ENCODE data around the gene ECI1. TPM values are rescaled to one million over a fixed set of nuclear protein-coding genes. Genes with fewer than 3 reads are reported as not detected.
A peak's percentile ranks its signal among the peaks of the same experiment; 100 is the strongest.

Gene ECI1
- total and polyA plus RNA-seq, 2 of the 13 experiments (the other 11 are each of a cell fraction or from before 2014, with no cell fraction given), result 82.0 to 102 TPM

DNA sequence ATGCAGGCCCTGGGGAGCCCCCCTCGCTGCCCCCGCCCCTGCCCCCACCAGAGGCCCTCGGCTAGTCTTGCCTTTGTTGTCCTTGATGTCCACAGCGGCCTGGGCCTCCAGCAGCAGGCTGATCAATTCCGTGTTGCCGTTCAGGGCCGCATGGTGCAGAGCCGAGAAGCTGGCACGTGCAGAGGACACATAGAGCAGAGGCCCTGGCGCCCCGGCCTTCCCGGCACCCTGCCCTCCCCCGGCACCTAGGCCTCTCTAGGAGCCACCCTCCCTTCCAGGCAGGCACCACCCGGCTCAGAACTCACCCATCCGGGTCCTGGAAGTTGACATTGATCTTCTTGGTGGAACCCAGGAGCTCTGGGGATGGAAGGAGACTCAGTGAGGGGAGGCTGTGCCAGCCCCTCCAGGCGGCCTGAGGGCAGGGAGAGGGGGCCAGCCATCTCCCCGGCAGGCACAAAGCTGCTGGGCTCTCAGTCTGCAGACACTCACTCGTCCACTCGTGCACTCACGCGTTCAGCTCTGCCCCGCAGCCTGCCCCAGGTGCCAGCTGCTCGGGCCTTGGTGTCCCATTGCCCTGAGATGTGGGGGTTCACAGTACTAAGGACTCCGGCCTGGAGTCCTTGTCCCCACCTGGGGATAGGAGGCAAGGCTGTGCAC lies 61.3 kb downstream of the ECI1 start (continued):
- no peak for TF ChIP-seq ZNF256 (CRISPR knock-in tag; conservative IDR thresholded peaks at IDR 0.05)
- TF ChIP-seq ARNT (IDR thresholded peaks at IDR 0.05), result no peak
- TF ChIP-seq, protein P1, sequence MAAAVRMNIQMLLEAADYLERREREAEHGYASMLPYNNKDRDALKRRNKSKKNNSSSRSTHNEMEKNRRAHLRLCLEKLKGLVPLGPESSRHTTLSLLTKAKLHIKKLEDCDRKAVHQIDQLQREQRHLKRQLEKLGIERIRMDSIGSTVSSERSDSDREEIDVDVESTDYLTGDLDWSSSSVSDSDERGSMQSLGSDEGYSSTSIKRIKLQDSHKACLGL (CRISPR knock-in tag; IDR thresholded peaks at IDR 0.05), result peak; percentile 11; the same call in 1 of the 2 replicates
- TF ChIP-seq ZBTB7B (CRISPR knock-in tag; IDR thresholded peaks at IDR 0.05), result no peak
- TF ChIP-seq ZNF230 (CRISPR knock-in tag; IDR thresholded peaks at IDR 0.05), result peak; percentile 59; the same call in 1 of the 2 replicates
- no peak for TF ChIP-seq MAFK (conservative IDR thresholded peaks at IDR 0.05 in 1 of 2, IDR thresholded peaks at IDR 0.05 in 1 of 2; ENCODE audit: low read length in 2 of 2)
- TF ChIP-seq ATF7 (IDR thresholded peaks at IDR 0.05), result no peak
- TF ChIP-seq ATF7 (CRISPR knock-in tag; IDR thresholded peaks at IDR 0.05), result no peak
- no peak for TF ChIP-seq CREB1 (IDR thresholded peaks at IDR 0.05)
- TF ChIP-seq CREB1 (CRISPR knock-in tag; IDR thresholded peaks at IDR 0.05), result no peak
- no peak for TF ChIP-seq ZNF530 (CRISPR knock-in tag; IDR thresholded peaks at IDR 0.05; ENCODE audit: low read depth)
- TF ChIP-seq PHF21A (CRISPR knock-in tag; IDR thresholded peaks at IDR 0.05), result no peak
- no peak for TF ChIP-seq FOXP1 (IDR thresholded peaks at IDR 0.05)
- 0 out of 2 replicates have a peak, but pooled peaks have one; percentile 13 for TF ChIP-seq FOXP1 (CRISPR knock-in tag; IDR thresholded peaks at IDR 0.05)
- no peak for TF ChIP-seq ZNF451 (CRISPR knock-in tag; IDR thresholded peaks at IDR 0.05)
- no peak for TF ChIP-seq ZNF317 (CRISPR knock-in tag; IDR thresholded peaks at IDR 0.05)
- TF ChIP-seq ZNF550 (CRISPR knock-in tag; IDR thresholded peaks at IDR 0.05; ENCODE audit: borderline replicate concordance), result no peak
- TF ChIP-seq RBAK (CRISPR knock-in tag; IDR thresholded peaks at IDR 0.05), result no peak
- TF ChIP-seq MBNL3 (CRISPR knock-in tag; conservative IDR thresholded peaks at IDR 0.05), result no peak
- TF ChIP-seq, protein P2, sequence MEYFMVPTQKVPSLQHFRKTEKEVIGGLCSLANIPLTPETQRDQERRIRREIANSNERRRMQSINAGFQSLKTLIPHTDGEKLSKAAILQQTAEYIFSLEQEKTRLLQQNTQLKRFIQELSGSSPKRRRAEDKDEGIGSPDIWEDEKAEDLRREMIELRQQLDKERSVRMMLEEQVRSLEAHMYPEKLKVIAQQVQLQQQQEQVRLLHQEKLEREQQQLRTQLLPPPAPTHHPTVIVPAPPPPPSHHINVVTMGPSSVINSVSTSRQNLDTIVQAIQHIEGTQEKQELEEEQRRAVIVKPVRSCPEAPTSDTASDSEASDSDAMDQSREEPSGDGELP (IDR thresholded peaks at IDR 0.05; ENCODE audit: borderline replicate concordance, low read depth), result no peak
- TF ChIP-seq ZNF101 (CRISPR knock-in tag; IDR thresholded peaks at IDR 0.05; ENCODE audit: borderline replicate concordance, low read depth), result no peak
- TF ChIP-seq, protein P3, sequence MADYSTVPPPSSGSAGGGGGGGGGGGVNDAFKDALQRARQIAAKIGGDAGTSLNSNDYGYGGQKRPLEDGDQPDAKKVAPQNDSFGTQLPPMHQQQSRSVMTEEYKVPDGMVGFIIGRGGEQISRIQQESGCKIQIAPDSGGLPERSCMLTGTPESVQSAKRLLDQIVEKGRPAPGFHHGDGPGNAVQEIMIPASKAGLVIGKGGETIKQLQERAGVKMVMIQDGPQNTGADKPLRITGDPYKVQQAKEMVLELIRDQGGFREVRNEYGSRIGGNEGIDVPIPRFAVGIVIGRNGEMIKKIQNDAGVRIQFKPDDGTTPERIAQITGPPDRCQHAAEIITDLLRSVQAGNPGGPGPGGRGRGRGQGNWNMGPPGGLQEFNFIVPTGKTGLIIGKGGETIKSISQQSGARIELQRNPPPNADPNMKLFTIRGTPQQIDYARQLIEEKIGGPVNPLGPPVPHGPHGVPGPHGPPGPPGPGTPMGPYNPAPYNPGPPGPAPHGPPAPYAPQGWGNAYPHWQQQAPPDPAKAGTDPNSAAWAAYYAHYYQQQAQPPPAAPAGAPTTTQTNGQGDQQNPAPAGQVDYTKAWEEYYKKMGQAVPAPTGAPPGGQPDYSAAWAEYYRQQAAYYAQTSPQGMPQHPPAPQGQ (CRISPR knock-in tag; IDR thresholded peaks at IDR 0.05; ENCODE audit: borderline replicate concordance), result no peak
- no peak for TF ChIP-seq KLF11 (CRISPR knock-in tag; IDR thresholded peaks at IDR 0.05)
- TF ChIP-seq PAX8 (CRISPR knock-in tag; IDR thresholded peaks at IDR 0.05; ENCODE audit: borderline replicate concordance), result peak; percentile 49; the same call in 1 of the 2 replicates
- TF ChIP-seq ATF1 (CRISPR knock-in tag; IDR thresholded peaks at IDR 0.05), result no peak
- TF ChIP-seq ZNF468 (CRISPR knock-in tag; IDR thresholded peaks at IDR 0.05), result no peak
- TF ChIP-seq ZNF44 (CRISPR knock-in tag; IDR thresholded peaks at IDR 0.05), result no peak
- TF ChIP-seq SAFB2 (CRISPR knock-in tag; IDR thresholded peaks at IDR 0.05; ENCODE audit: borderline replicate concordance, low read depth), result no peak
- TF ChIP-seq ZC3H13 (CRISPR knock-in tag; IDR thresholded peaks at IDR 0.05), result no peak
- peak; percentile 39; the same call in 1 of the 2 replicates for TF ChIP-seq DMAP1 (CRISPR knock-in tag; IDR thresholded peaks at IDR 0.05)
- no peak for TF ChIP-seq SIX1 (CRISPR knock-in tag; IDR thresholded peaks at IDR 0.05; ENCODE audit: borderline replicate concordance)
- no peak for TF ChIP-seq KDM6A (CRISPR knock-in tag; IDR thresholded peaks at IDR 0.05; ENCODE audit: low read depth)
- no peak for TF ChIP-seq ZNF235 (CRISPR knock-in tag; IDR thresholded peaks at IDR 0.05; ENCODE audit: borderline replicate concordance)

All from HepG2 (cell line).